GM19025 (cell line): ENCODE data around the gene WASF3.

ENCODE experiments used
- ATAC-seq: cut with Tn5 transposase; IDR thresholded peaks from one replicate; pipeline ENCODE4 v1.9.1; 2021; ENCODE audit warnings: mild to moderate bottlenecking, low read depth, moderate library complexity; ENCODE audit not compliant: unreplicated experiment

Gene WASF3

DNA sequence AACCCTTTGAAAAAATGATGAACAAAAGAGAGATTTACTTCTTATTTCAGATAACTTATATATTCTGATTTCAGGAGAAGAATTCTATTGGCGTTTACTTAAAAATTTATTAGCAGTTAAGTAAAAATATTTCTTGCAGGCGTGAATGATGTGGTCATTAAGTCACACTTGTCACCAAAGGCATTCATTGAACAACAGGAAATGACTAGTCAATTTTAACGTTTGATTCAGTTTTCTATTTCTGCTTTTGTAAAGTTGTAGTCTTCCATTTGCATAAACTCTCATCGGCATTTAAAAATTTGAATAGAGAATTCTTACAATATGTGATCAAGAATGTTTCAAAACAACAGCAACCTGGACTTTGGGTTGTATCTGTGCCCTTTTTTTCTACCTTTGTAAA is 119.7 kb downstream of the WASF3 start:
- ATAC-seq = no peak

DNA sequence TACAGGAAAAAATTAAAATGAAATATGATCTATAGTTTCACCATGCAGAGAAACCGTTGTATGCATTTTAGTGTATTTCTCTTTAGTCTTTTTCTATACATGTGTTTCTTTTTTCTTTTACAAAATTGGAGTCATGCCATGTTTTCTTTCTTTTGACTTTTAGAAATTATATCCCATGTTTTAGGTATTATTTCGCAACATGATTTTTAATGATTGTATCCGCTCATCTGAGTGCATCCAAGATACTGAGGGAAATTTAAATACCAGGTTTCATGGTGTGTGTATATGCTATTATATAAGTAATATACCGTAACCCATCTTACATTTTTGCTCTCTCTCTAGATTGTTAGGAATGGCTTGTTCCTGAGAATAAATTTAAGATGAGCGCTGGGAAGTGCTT is 120.8 kb downstream of the WASF3 start:
- no peak for ATAC-seq

DNA sequence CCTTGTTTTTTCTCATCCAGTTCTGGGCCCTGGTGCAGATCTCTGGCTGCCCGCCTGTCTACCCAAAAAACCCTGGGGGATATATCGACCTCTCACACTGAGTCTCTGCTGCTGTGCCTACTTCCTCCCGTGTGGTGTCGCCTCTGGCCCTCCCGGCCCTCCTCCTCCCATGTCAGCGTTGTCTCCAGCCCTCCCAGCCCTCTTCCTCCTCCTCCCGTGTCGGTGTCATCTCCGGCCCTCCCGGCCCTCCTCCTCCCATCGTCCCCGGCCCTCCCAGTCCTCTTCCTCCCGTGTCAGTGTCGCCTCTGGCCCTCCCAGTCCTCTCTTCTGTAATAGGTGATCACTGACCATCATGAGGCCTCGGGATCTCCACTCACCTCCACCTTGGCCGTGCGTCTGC is 121.3 kb downstream of the WASF3 start:
- ATAC-seq = no peak

DNA sequence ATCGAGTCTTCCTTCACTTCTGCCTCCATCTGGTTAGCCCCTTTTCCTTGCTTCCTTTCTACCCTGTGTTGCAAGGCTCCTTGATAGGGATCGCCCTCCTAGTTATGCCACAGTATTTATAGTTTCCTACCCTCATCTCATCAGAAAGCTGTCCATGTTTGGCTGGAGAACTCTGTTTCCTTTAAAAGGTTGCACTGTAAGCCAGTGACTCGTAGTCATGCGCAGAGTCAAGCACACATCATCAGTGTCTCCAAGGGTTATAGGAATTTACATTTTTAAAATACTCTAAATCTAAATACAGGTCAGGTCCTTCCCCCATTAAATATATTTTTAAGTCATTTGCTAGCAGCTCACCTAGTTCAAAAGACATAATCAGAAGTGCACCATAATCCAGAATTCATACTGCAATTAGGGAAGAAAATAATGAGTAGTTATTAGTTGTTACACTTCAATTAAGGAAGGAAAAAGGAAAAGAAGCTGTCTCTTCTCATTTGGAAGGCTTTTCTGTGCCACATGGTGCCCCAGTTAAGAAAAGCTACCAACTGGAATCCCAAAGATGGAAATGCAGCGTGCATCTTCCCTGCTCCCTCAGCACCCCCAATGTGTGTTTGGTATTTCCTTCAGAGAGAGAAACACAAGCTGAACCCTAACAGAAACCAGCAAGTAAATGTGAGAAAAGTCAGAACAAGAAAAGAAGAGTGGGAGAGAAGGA is 122.1 kb downstream of the WASF3 start:
- ATAC-seq = no peak

DNA sequence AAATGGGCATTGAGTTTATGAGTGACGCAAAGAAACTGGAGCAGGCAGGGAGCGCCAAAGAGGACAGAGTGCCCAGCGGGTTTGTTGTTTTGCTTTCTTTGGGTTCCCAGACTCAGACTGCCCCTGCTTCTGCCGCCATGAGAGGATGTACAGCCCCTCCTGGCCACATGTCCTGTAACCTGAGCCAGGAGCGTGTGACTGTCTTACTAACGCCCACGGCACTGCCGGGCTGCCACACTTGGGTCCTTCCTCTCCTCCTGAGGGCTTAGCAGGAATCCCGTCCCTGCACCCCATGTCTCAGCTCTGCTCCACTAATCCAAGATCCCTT is 122.6 kb downstream of the WASF3 start:
- ATAC-seq = no peak

DNA sequence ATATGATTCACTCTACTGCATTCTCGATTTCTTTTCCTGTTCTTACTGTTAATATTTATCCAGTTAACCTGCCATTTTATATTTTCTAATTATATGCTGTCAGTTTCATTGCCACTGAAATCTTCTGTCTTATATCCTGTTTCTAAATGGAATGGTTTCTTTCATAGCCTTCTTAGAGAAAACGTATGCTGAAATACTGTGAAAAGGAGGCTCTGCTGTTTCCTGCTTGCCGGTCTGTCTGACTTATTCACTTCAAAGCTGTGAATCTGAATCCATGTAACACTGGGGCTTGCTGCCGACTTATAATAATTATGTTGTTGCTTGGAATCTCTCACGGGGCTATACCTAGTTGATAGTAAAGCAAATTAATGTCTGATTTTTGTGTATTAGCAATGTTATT is 123.1 kb downstream of the WASF3 start:
- ATAC-seq = no peak

GRCh38 chr13:26681036-26681435 is 123.6 kb downstream of the WASF3 start:
- ATAC-seq = no peak

- ATAC-seq = no peak
These were observed 125.1 kb downstream of the WASF3 start for GRCh38 chr13:26682606-26683005.

DNA sequence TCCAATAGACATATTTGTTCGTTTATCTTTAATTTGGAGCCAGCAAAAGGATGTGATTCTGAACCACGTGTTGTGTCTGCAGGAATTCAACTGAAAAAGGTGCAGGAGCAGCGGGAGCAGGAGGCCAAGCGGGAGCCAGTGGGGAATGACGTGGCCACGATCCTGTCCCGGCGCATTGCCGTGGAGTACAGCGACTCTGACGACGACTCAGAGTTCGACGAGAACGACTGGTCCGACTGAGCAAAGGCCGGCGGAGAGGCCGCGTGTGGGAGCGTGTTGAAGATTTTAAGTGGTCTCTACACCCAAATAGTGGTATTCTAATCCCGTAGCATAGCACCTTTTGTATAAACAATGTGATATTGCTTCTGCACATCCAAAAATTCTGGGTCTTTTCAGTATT is 128.1 kb downstream of the WASF3 start:
- ATAC-seq = no peak

DNA sequence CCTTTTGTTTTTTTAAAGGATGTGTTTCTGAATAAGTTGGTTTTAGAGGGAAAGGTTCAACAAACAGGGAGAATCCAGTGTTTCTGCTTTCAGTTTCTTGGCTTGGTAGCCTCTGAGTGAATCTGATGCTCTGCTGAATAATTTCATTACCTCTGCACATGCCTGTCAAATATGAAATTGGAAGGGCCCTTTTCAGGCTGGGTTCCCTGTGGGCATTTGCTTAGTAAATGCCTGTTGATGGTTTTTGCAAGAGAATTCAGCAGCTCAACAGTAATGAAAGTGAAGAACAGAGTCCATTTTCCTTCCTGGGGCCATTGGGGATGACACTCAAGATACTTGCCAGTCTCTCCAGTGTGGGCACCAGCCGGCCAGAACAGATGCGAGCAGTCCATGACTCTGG is 128.8 kb downstream of the WASF3 start:
- no peak for ATAC-seq

GRCh38 chr13:26688286-26688685 is 130.8 kb downstream of the WASF3 start:
- no peak for ATAC-seq

GRCh38 chr13:26688980-26689379 is 131.5 kb downstream of the WASF3 start:
- ATAC-seq = no peak

DNA sequence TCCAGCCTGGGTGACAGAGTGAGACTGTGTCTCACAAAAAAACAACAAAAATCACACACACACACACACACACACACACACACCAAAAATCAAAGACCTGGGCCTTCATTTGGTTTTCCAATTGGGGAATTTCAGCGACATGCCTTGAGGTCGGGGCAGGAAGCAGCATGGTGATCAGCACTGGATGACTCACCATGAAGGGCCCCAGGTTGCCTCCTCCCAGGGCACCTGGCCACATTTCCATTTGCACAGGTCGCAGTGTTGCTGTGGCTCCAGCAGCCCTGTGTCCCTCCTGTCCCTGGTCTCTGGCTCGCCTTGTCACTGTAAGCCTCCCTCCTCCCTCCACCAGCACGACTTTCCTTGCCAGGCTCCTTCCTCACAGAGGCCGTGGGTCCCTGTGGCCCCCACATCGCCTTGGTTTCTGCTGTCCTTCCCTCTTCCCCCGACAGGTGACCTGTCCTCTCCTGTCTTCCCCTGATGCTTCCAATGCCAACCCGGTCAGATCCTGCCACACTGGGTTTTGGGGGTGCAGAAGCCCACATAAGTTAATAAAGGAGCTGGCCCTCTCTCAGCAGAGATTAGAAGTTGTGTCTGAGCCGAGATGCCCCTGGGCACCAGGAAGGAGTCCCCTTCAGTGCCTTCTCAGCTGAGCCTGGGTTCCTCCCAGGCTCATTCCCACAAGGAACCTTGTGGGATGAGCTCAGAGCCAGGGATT is 136.4 kb downstream of the WASF3 start:
- no peak for ATAC-seq

- no peak for ATAC-seq
These were observed 137.3 kb downstream of the WASF3 start for GRCh38 chr13:26694609-26695359.

DNA sequence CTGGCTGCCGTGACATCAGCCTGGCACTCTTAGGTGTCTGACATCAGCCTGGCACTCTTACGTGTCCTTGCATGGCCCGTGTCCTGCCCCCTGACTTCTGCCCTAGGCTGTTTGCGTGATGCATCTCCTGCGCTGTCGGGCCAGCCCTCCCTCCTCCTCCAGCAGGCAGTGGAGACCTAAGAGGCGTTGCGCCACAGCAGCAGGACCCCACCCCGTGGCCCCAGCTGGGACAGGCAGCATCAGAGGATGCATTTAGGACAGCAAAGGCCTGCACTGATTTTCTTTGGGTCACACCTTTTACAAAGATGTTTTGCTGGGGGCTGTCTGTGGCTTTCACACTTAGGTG is 137.8 kb downstream of the WASF3 start:
- no peak for ATAC-seq

DNA sequence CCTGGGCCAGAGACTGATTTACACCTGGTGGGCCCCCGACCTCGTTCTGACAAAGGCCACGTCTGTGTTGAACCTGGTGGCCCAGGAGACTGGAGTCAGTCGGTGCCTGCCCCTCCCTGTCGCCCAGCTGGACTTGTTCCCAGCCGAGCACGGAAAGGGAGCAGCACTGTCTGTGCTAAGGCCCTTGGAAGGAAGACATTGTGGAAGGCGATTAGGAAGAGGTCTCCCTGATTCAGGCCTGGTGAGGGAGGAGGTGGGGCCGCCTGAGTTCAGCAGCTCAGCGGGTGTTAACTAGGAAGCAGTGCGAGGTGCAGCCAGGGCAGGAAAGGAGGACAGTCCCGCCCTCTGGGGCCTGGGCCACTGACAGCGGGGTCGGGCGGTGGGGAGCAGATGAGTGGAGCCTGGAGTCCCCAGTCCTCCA is 138.4 kb downstream of the WASF3 start:
- no peak for ATAC-seq

GRCh38 chr13:26697069-26697955 is 139.8 kb downstream of the WASF3 start:
- ATAC-seq = no peak

DNA sequence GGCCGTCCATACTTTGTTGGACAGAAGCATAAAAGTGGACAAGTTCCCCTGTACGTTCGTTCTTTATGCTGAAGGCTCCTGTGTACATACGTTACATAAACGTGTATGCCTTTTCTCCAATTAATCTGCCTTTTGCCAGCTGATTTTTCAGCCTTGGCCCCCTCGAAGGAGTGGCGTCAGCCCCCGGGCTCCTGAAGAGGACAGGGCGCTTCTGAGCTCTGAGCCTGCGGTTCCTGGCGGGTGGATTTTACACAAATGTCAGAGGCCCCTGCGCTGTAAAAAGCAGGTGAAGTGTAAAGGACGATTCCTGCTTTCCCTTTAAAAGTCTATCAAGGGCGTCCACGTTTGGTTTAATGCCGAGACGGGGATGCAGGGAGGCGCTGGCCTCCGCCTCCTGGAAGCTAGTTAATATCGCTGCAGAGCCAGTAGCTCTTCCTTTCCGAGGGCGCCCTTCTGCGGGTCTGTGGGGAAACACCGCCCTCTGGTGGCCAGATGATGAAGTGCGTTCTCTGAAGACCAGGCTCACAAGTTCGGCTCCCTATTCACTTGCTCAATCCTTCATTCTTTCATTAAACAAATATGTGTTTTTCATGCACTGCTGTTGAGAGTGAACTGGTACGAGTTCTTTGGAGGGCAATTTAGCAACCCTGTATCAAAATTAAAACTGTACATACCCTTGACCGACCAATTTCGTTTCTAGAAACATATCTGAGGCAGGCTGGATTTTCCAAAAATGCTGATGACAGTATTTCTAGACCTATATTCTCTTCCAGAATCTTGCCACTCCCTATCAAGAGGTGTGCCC is 141.1 kb downstream of the WASF3 start:
- ATAC-seq = no peak

- no peak for ATAC-seq
These were observed 141.7 kb downstream of the WASF3 start for GRCh38 chr13:26699197-26699490.

GRCh38 chr13:26705536-26705935 is 148.1 kb downstream of the WASF3 start:
- ATAC-seq = no peak
